MCF 10A (cell line): ENCODE results near the gene NCAPD2. TPM values are rescaled to one million over a fixed set of nuclear protein-coding genes. Genes with fewer than 3 reads are reported as not detected.

Source experiments
- total RNA-seq: library from RNA; stranded (reverse); gene quantifications from 2 replicates; pipeline ENCODE4 v1.2.3, GENCODE V29; 2022

NCAPD2 gene
- total RNA-seq, 1 experiment from 2014 or later = 52.0 TPM

Other genes starting within 250 kb of the NCAPD2 start
- not detected in 2 replicates for gene PLEKHG6, start 183.4 kb upstream of the NCAPD2 start, total RNA-seq
- gene TNFRSF1A, start 152.0 kb upstream of the NCAPD2 start, total RNA-seq = 103 and 110 TPM in 2 replicates
- gene SCNN1A, start 118.5 kb upstream of the NCAPD2 start, total RNA-seq = 136 and 139 TPM in 2 replicates
- 158 and 169 TPM in 2 replicates for gene LTBR, start 109.9 kb upstream of the NCAPD2 start, total RNA-seq
- gene CD27, start 49.1 kb upstream of the NCAPD2 start, total RNA-seq = not detected in 2 replicates
- 8.1 and 9.3 TPM in 2 replicates for gene TAPBPL, start 42.1 kb upstream of the NCAPD2 start, total RNA-seq
- gene VAMP1, start 23.4 kb upstream of the NCAPD2 start, total RNA-seq = 2.5 and 2.9 TPM in 2 replicates
- gene MRPL51, start 840 bp upstream of the NCAPD2 start, total RNA-seq = 230 and 314 TPM in 2 replicates
- 2,995 and 4,097 TPM in 2 replicates for gene GAPDH, start 40.4 kb downstream of the NCAPD2 start, total RNA-seq
- gene IFFO1, start 61.9 kb downstream of the NCAPD2 start, total RNA-seq = 0.49 and 1.1 TPM in 2 replicates
- gene NOP2, start 74.2 kb downstream of the NCAPD2 start, total RNA-seq = 97.1 and 108 TPM in 2 replicates
- 135 and 151 TPM in 2 replicates for gene CHD4, start 113.3 kb downstream of the NCAPD2 start, total RNA-seq
- gene LPAR5, start 141.9 kb downstream of the NCAPD2 start, total RNA-seq = 2.5 and 2.7 TPM in 2 replicates
- gene ACRBP, start 153.3 kb downstream of the NCAPD2 start, total RNA-seq = 0.30 and 2.5 TPM in 2 replicates
- 15.2 and 16.1 TPM in 2 replicates for gene ING4, start 169.0 kb downstream of the NCAPD2 start, total RNA-seq
- gene ZNF384, start 195.3 kb downstream of the NCAPD2 start, total RNA-seq = 62.8 and 70.8 TPM in 2 replicates
- not detected in 2 replicates for gene PIANP, start 206.7 kb downstream of the NCAPD2 start, total RNA-seq
- 55.5 and 61.3 TPM in 2 replicates for gene COPS7A, start 229.9 kb downstream of the NCAPD2 start, total RNA-seq